ENCODE measurements around the gene MTFMT.
"Not testable (repeated sequence)": the region's sequence is repeated elsewhere in the genome, so short reads cannot be mapped to it uniquely, and the experiment has no call there.

Gene MTFMT

GRCh38 chr15:65020419-65020818 lies 9.0 kb downstream of the MTFMT start:
- no peak for TF ChIP-seq CTCF (IDR thresholded peaks at IDR 0.05; ENCODE audit: low read depth, low read length)
- no peak for DNase-seq (ENCODE audit: extremely low read depth, low read depth)

GRCh38 chr15:65011198-65011597 lies 18.2 kb downstream of the MTFMT start:
- not testable (repeated sequence) for DNase-seq (ENCODE audit: extremely low read depth, low read depth)

GRCh38 chr15:65008983-65009382 lies 20.5 kb downstream of the MTFMT start:
- TF ChIP-seq CTCF (IDR thresholded peaks at IDR 0.05; ENCODE audit: low read depth, low read length): no peak; the same call in 1 of the 2 replicates
- no peak for DNase-seq (ENCODE audit: extremely low read depth, low read depth)

GRCh38 chr15:65006876-65007275 lies 22.6 kb downstream of the MTFMT start:
- no peak for DNase-seq (ENCODE audit: extremely low read depth, low read depth)
- TF ChIP-seq CTCF (IDR thresholded peaks at IDR 0.05; ENCODE audit: low read depth, low read length): no peak

- no peak for TF ChIP-seq CTCF (IDR thresholded peaks at IDR 0.05; ENCODE audit: low read depth, low read length)
- no peak for DNase-seq (ENCODE audit: extremely low read depth, low read depth)
Observed at GRCh38 chr15:65004993-65005392, 24.4 kb downstream of the MTFMT start.

GRCh38 chr15:64997745-64998375 lies 31.6 kb downstream of the MTFMT start:
- DNase-seq (ENCODE audit: extremely low read depth, low read depth): no peak
- no peak for TF ChIP-seq CTCF (IDR thresholded peaks at IDR 0.05; ENCODE audit: low read depth, low read length)

GRCh38 chr15:64997066-64997465 lies 32.4 kb downstream of the MTFMT start:
- DNase-seq (ENCODE audit: extremely low read depth, low read depth): no peak
- TF ChIP-seq CTCF (IDR thresholded peaks at IDR 0.05; ENCODE audit: low read depth, low read length): no peak

- TF ChIP-seq CTCF (IDR thresholded peaks at IDR 0.05; ENCODE audit: low read depth, low read length): no peak
- no peak for DNase-seq (ENCODE audit: extremely low read depth, low read depth)
Observed at GRCh38 chr15:64993290-64993689, 36.1 kb downstream of the MTFMT start.
